ENCODE measurements around the gene LETM1. TPM values are rescaled to one million over a fixed set of nuclear protein-coding genes. Genes with fewer than 3 reads are reported as not detected.

LETM1 gene
- polyA plus RNA-seq, 1 donor, result 27.4 TPM

GRCh38 chr4:1830234-1830633, 25.7 kb downstream of the LETM1 start:
- WGBS (ENCODE audit: insufficient coverage, low lambda C conversion rate), result 100% methylated on average over 1 of the region's 3 CpGs
- H3K4me1 ChIP-seq (ENCODE audit: control insufficient read depth, insufficient read depth, low read length), result no peaks in the 10 kb centered on the region

GRCh38 chr4:1826531-1827350, 29.2 kb downstream of the LETM1 start:
- Histone ChIP-seq H3K36me3 (ENCODE audit: control insufficient read depth, insufficient read depth, low read length) (peaks cover 68% of the 10 kb centered on the region), H3K27me3 (ENCODE audit: control insufficient read depth, insufficient read depth, low read length) (no peaks in the 10 kb centered on the region), H3K27ac (ENCODE audit: low read length) (no peak overlapping the region), H3K4me1 (ENCODE audit: control insufficient read depth, insufficient read depth, low read length) (no peaks in the 10 kb centered on the region), H3K9me3 (ENCODE audit: control insufficient read depth, low read depth, low read length) (no peaks in the 10 kb centered on the region), H3K4me3 (ENCODE audit: low read length) (no peak overlapping the region)
- DNase-seq, result no peak
- WGBS (ENCODE audit: insufficient coverage, low lambda C conversion rate), result 67% methylated on average over 3 of the region's 30 CpGs

More at GRCh38 chr4:1830234-1830633, 25.7 kb downstream of the LETM1 start:
- no peaks in the 10 kb centered on the region for H3K27me3 ChIP-seq (ENCODE audit: control insufficient read depth, insufficient read depth, low read length)
- H3K9me3 ChIP-seq (ENCODE audit: control insufficient read depth, low read depth, low read length), result no peaks in the 10 kb centered on the region
- H3K4me3 ChIP-seq (ENCODE audit: low read length), result no peak overlapping the region
- peaks cover 64% of the 10 kb centered on the region for H3K36me3 ChIP-seq (ENCODE audit: control insufficient read depth, insufficient read depth, low read length)
- H3K27ac ChIP-seq (ENCODE audit: low read length), result no peak overlapping the region
- DNase-seq, result no peak

GRCh38 chr4:1825326-1825725, 30.6 kb downstream of the LETM1 start:
- Histone ChIP-seq H3K27ac (ENCODE audit: low read length) (no peak overlapping the region), H3K4me1 (ENCODE audit: control insufficient read depth, insufficient read depth, low read length) (no peaks in the 10 kb centered on the region), H3K4me3 (ENCODE audit: low read length) (no peak overlapping the region), H3K36me3 (ENCODE audit: control insufficient read depth, insufficient read depth, low read length) (peaks cover 58% of the 10 kb centered on the region), H3K27me3 (ENCODE audit: control insufficient read depth, insufficient read depth, low read length) (no peaks in the 10 kb centered on the region), H3K9me3 (ENCODE audit: control insufficient read depth, low read depth, low read length) (no peaks in the 10 kb centered on the region)
- no peak for DNase-seq
- WGBS (ENCODE audit: insufficient coverage, low lambda C conversion rate), result no CpG with 5 or more reads among the region's 19 CpGs

- Histone ChIP-seq H3K27ac (ENCODE audit: low read length) (no peak overlapping the region), H3K9me3 (ENCODE audit: control insufficient read depth, low read depth, low read length) (no peaks in the 10 kb centered on the region), H3K27me3 (ENCODE audit: control insufficient read depth, insufficient read depth, low read length) (no peaks in the 10 kb centered on the region), H3K36me3 (ENCODE audit: control insufficient read depth, insufficient read depth, low read length) (peaks cover 59% of the 10 kb centered on the region), H3K4me1 (ENCODE audit: control insufficient read depth, insufficient read depth, low read length) (no peaks in the 10 kb centered on the region), H3K4me3 (ENCODE audit: low read length) (no peak overlapping the region)
- DNase-seq, result no peak
- no CpG with 5 or more reads among the region's 11 CpGs for WGBS (ENCODE audit: insufficient coverage, low lambda C conversion rate)
Observed at GRCh38 chr4:1824746-1825145, 31.2 kb downstream of the LETM1 start.

- H3K4me1 ChIP-seq (ENCODE audit: control insufficient read depth, insufficient read depth, low read length), result no peaks in the 10 kb centered on the region
- H3K27me3 ChIP-seq (ENCODE audit: control insufficient read depth, insufficient read depth, low read length), result no peaks in the 10 kb centered on the region
- no peak overlapping the region for H3K27ac ChIP-seq (ENCODE audit: low read length)
- DNase-seq, result no peak
- WGBS (ENCODE audit: insufficient coverage, low lambda C conversion rate), result no CpG with 5 or more reads among the region's 12 CpGs
- peaks cover 67% of the 10 kb centered on the region for H3K36me3 ChIP-seq (ENCODE audit: control insufficient read depth, insufficient read depth, low read length)
- no peaks in the 10 kb centered on the region for H3K9me3 ChIP-seq (ENCODE audit: control insufficient read depth, low read depth, low read length)
- no peak overlapping the region for H3K4me3 ChIP-seq (ENCODE audit: low read length)
Observed at GRCh38 chr4:1823545-1823932, 32.4 kb downstream of the LETM1 start.

- Histone ChIP-seq H3K9me3 (ENCODE audit: control insufficient read depth, low read depth, low read length) (no peaks in the 10 kb centered on the region), H3K36me3 (ENCODE audit: control insufficient read depth, insufficient read depth, low read length) (peaks cover 70% of the 10 kb centered on the region), H3K4me1 (ENCODE audit: control insufficient read depth, insufficient read depth, low read length) (no peaks in the 10 kb centered on the region), H3K27ac (ENCODE audit: low read length) (no peak overlapping the region), H3K4me3 (ENCODE audit: low read length) (no peak overlapping the region), H3K27me3 (ENCODE audit: control insufficient read depth, insufficient read depth, low read length) (no peaks in the 10 kb centered on the region)
- no peak for DNase-seq
- WGBS (ENCODE audit: insufficient coverage, low lambda C conversion rate), result no CpG with 5 or more reads among the region's 37 CpGs
Observed at GRCh38 chr4:1822568-1823544, 33.1 kb downstream of the LETM1 start.

GRCh38 chr4:1821679-1822567, 34.0 kb downstream of the LETM1 start:
- no peak for DNase-seq
- H3K27me3 ChIP-seq (ENCODE audit: control insufficient read depth, insufficient read depth, low read length), result no peaks in the 10 kb centered on the region
- H3K9me3 ChIP-seq (ENCODE audit: control insufficient read depth, low read depth, low read length), result no peaks in the 10 kb centered on the region
- no CpG with 5 or more reads among the region's 18 CpGs for WGBS (ENCODE audit: insufficient coverage, low lambda C conversion rate)
- no peak overlapping the region for H3K4me3 ChIP-seq (ENCODE audit: low read length)
- no peaks in the 10 kb centered on the region for H3K4me1 ChIP-seq (ENCODE audit: control insufficient read depth, insufficient read depth, low read length)
- peaks cover 76% of the 10 kb centered on the region for H3K36me3 ChIP-seq (ENCODE audit: control insufficient read depth, insufficient read depth, low read length)
- no peak overlapping the region for H3K27ac ChIP-seq (ENCODE audit: low read length)

GRCh38 chr4:1819816-1820215, 36.1 kb downstream of the LETM1 start:
- Histone ChIP-seq H3K4me1 (ENCODE audit: control insufficient read depth, insufficient read depth, low read length) (no peaks in the 10 kb centered on the region), H3K36me3 (ENCODE audit: control insufficient read depth, insufficient read depth, low read length) (peaks cover 78% of the 10 kb centered on the region), H3K27me3 (ENCODE audit: control insufficient read depth, insufficient read depth, low read length) (no peaks in the 10 kb centered on the region), H3K9me3 (ENCODE audit: control insufficient read depth, low read depth, low read length) (no peaks in the 10 kb centered on the region), H3K27ac (ENCODE audit: low read length) (no peak overlapping the region), H3K4me3 (ENCODE audit: low read length) (no peak overlapping the region)
- no peak for DNase-seq
- no CpG with 5 or more reads among the region's 7 CpGs for WGBS (ENCODE audit: insufficient coverage, low lambda C conversion rate)

GRCh38 chr4:1819284-1819683, 36.7 kb downstream of the LETM1 start:
- Histone ChIP-seq H3K4me3 (ENCODE audit: low read length) (no peak overlapping the region), H3K4me1 (ENCODE audit: control insufficient read depth, insufficient read depth, low read length) (no peaks in the 10 kb centered on the region), H3K36me3 (ENCODE audit: control insufficient read depth, insufficient read depth, low read length) (peaks cover 78% of the 10 kb centered on the region), H3K27ac (ENCODE audit: low read length) (no peak overlapping the region), H3K27me3 (ENCODE audit: control insufficient read depth, insufficient read depth, low read length) (no peaks in the 10 kb centered on the region), H3K9me3 (ENCODE audit: control insufficient read depth, low read depth, low read length) (no peaks in the 10 kb centered on the region)
- WGBS (ENCODE audit: insufficient coverage, low lambda C conversion rate), result no CpG with 5 or more reads among the region's 10 CpGs
- DNase-seq, result no peak

Measured in large intestine (tissue), 3 donors.